Hippocampal formation (tissue), 2 donors: ENCODE data around the gene SCT.
"Not testable (repeated sequence)": the region's sequence is repeated elsewhere in the genome, so short reads cannot be mapped to it uniquely, and the experiment has no call there.

ENCODE experiments used
- DNase-seq, 2 donors: peaks; one replicate each; lab custom pipeline; 2025; lab: John Stamatoyannopoulos, UW

The SCT gene

DNA sequence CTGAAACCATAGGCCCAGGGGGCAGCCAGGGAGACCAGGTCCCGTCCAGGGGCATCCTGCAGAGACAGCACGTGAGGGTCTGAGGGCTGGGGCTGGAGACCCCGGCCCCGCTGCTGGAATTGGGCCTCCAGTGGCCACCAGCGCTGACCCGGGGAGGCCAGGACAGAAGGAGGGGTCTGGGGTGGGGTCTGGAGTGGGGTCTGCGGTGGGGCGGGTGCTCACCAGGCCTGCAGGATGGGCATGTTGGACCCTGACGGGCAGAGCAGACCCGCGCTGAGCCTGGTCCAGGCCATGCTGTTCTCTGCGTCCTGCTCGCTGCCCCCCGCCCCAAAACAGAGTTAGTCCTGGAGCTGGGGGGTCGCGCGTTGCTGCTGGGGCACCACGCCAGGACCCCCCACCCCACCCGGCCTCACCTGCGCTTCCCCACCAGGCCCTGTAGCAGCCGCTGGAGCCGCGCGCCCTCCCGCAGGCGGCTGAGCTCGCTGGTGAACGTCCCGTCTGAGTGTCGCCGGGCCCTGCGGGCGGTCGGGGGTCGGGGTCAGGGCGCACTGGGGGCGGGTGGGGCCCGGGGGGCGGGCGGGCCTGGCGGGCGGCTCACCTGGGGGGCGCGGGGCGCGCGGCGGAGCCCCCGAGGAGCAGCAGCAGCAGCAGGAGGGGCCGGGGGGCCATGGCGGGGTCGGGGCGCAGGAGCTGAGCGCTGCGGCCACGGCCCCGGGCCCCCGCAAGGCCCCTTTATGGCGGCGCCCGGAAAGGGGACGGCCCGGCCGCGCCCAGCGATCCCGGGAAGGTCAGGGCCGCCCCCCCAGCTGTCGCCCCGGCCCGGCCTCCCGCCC is at the start of gene SCT:
Gene SCT (minus strand): TSS at position 707 of the 833 bp plus-strand sequence. CDS start 38 bp downstream, at position 669.
- DNase-seq = no peak

GRCh38 chr11:674406-674805 is 47.4 kb upstream of the SCT start:
- DNase-seq = no peak

- DNase-seq = no peak
Observed at GRCh38 chr11:673866-674265, 46.9 kb upstream of the SCT start.

- no peak for DNase-seq
Observed at GRCh38 chr11:665704-666281, 38.8 kb upstream of the SCT start.

- no peak for DNase-seq
Observed at GRCh38 chr11:665062-665703, 38.2 kb upstream of the SCT start.

DNA sequence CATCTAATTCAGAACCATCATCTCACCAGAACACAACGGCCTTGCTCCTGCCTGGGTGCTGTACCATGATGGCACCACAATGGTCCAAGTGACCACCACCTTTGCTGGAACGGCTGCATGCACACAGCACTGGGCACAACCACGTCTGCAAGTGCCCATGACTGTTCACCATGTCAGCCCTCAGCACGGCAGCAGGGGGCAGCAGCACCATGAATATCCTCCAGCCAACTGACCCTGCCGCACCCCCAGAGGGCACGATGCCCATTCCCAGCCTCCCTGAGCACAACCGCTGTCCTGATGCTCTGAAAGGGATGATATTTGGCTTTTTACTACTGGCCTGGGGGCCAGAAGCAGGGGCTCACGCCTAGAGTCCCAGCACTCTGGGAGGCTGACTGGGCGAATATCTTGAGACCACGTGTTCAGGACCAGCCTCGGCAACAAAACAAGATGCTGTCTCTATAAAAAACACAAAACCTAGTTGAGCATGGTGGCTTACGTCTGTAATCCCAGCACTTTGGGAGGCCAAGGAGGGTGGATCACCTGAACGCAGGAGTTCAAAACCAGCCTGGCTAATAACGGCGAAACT is 35.8 kb upstream of the SCT start:
- peak; percentile 26 to 44 for DNase-seq

DNA sequence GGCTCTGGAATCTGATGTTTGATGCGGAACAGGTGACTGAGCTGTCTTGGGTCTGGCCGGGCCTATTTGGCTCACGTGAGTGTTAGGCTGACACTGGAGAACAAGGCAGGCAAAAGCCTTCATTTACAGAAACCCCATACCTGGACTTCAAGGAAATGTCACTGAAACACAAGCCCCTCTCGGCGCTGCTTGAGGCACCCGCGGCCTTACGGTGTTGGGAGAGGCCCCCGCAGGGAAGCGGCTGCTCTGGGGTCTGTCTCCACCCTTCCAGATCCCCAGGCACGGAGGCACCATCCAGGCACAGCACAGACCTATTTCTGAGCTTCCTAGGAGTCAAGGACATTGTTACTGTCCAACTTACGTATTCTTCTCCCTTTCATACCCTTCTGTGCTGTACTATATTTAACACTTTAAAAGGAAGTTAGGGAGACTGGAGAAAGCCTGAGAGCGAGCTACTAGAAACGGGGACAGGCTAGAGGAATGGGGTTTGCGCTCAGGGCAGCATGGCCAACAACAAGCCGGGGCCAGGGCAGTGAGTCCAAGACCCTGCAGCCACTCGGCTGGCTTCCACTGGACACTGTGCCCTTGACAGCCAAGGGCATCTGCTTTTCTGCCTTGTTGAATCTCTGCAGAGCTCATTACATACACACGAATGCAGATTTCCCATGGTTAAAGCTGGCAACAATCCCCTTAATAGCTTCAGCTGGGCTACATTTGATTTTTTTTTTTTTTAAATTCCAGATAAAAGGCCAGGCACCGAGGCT is 33.9 kb upstream of the SCT start:
- no peak for DNase-seq

DNA sequence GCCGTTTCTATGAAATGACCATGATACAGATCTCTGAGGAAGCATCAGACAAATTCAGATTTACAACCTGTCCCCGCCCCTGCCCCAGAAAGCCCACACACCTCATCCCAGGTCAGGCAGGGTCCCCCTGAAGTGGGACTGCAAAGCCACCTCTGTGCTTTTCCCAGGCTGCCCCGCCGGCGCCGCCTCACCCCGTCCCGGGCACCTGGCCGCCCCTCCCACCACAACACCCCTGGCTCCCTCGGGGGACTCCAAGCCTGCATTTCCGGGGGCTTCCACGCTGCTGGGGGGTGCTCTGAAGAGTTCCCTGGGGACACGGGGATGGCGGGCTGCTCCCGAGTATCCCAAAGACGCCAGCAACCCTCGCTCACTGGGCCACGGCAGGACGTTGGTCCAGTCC is 33.3 kb upstream of the SCT start:
- no peak for DNase-seq

DNA sequence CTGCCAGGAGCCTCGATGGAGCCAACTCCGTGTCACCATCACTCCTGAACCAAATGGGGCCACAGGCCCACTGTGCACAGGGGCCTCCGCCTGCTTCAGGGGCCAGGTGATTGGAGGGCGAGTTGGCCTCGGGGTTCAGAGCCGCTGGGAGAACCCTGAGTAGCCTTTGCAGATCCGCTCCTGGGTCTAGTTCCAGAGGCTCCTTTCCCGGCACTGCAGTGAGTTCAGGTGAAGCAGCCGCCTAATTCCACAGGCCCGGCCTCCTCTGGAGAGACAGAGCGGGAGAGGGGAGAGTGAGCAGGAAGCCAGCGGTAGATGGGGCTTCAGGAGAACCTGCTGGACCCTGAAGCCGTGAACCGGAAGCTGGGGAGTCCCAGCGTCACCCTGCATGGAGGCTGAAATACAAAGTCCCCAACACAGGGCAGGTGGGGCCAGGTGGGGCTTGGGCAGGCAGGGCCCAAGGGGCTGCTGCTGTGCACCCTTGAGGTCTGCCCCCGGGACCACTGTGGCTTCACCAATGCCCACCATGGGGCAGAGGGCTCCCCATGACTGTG is 32.6 kb upstream of the SCT start:
- no peak for DNase-seq

DNA sequence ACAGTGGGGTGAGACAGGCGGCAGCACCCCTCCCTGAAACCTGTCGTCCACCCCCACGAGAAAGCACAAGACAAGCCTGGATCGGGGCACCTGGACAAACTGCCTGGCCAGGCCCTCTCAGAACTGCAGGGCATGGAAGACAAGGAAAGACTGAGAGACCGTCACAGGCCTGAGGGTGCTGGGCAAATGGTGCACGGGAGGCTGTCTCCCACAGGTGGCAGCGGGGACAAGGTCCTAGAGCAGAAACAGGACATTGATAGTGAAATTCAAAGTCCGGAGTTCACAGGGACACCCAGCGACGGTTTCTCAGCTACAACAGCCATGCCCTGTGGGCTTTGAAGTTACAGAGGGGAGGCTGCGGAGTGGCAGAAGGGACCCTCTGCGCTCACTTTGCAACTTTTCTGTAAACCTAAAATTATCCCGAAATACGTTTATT is 30.7 kb upstream of the SCT start:
- DNase-seq = no peak

GRCh38 chr11:656866-657265 is 29.9 kb upstream of the SCT start:
- no peak for DNase-seq

- no peak for DNase-seq
Observed at GRCh38 chr11:656426-656825, 29.4 kb upstream of the SCT start.

DNA sequence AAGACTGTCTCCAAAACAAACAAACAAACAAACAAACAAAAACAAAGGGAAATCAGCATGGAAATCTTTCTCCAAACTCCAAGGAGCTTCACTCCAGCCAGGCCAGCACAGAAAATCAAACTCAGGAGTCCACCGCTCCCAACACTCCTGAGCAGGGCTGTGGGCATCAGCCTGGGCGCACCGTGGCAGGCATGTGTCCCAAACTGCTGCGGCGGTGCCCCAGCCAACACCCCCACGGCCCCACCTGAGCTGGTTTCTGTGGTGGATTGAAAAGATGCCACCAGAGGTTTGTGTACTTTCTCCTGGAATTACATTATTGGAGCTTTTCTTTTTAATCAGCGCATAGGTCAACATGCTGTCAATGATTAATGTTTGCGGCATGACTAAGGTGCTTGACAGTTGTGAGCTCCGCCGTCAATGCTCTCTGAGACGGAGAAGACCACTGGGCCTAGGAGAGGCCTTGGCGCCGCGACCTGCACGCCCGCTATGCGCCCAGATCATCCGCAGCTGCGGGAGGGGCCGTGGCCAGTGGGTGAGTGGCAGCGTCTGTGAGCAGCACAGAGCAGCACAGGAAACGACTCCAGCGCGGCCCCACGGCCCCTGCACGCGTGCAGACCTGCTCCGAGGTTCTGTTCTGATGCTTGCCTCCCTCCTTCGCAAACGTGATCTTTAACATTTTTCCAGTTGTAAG is 28.2 kb upstream of the SCT start:
- no peak for DNase-seq

- not testable (repeated sequence) for DNase-seq
Observed at GRCh38 chr11:654444-654843, 27.5 kb upstream of the SCT start.

DNA sequence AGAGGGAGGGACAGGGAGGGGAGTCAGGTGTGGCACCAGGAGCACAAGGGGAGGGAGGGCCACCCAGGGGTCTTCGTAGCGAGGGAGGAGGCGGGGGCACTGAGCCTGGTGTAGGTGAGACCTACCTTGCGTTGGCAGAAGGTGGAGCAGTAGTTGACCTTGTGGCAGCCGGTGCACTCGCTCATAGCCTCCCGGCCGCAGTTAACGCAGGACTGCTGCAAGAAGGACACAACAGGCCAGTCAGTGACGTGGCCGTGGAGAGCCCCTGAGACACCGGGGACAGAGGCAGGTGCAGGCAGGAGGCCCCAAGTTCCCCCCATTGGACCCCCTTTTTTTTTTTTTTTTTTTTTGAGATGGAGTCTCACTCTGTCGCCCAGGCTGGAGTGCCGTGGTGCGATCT is 26.9 kb upstream of the SCT start:
- no peak for DNase-seq

DNA sequence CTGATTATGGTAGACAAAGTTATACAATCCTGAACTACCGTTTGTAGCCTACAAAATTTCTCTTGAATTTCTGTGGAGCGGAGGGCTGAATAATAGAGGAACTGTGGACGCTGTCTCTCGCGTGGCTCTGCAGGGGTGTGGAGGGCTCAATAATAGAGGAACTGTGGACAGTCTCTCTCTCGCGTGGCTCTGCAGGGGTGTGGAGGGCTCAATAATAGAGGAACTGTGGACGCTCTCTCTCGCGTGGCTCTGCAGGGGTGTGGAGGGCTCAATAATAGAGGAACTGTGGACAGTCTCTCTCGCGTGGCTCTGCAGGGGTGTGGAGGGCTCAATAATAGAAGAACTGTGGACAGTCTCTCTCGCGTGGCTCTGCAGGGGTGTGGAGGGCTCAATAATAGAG is 26.2 kb upstream of the SCT start:
- DNase-seq = not testable (repeated sequence)

GRCh38 chr11:650482-650881 is 23.5 kb upstream of the SCT start:
- no peak for DNase-seq

DNA sequence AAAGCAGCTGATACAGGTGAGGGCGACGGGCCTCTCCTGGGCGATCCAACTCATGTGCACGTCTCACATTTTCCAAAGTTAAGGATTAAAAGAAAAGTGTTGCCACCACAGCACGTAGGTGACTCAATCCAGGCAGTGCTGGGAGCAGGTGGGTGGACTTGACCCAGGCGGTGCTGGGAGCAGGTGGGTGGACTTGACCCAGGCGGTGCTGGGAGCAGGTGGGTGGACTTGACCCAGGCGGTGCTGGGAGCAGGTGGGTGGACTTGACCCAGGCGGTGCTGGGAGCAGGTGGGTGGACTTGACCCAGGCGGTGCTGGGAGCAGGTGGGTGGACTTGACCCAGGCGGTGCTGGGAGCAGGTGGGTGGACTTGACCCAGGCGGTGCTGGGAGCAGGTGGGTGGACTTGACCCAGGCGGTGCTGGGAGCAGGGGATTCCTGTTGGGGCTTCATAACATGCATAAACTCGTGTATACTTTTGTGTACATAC is 20.7 kb upstream of the SCT start:
- not testable (repeated sequence) for DNase-seq

GRCh38 chr11:646214-646613 is 19.2 kb upstream of the SCT start:
- no peak for DNase-seq

DNA sequence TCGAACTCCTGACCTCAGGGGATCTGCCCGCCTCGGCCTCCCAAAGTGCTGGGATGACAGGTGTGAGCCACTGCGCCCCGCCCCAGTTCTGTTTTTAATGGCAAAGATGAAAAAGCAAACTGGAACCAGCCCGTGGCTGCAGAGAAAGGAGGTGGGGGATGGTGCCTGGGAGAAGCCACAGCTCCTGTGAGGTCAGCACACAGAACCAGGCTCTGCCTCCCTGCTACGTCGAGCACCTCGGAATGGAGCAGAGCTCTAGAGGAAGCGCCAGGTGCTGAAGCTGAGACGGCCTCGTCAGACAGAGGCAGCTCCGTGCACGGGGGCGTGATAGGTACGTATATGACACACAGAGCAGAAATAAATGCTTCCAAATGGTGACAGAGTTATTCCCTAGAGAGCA is 18.6 kb upstream of the SCT start:
- DNase-seq = no peak
